Endometrial microvascular endothelial cells (primary cell): Measurements from ENCODE around the gene SPC24. TPM values are rescaled to one million over a fixed set of nuclear protein-coding genes. Genes with fewer than 3 reads are reported as not detected.

ENCODE experiments used
- in situ Hi-C: cut with HindIII; loops from 2 replicates; pipeline ENCODE4 v1.10.0; 2017; ENCODE audit warnings: low sequenced_read_pairs, low pct_unique_long_range_greater_than_20kb; ENCODE audit errors: inconsistent ontology term
- total RNA-seq: library from RNA; depleted of rRNA; stranded (reverse); fragments of >200 nt; gene quantifications from one replicate; pipeline ENCODE4 v1.2.3, GENCODE V29; 2015; ENCODE audit errors: inconsistent ontology term

The SPC24 gene, protein sequence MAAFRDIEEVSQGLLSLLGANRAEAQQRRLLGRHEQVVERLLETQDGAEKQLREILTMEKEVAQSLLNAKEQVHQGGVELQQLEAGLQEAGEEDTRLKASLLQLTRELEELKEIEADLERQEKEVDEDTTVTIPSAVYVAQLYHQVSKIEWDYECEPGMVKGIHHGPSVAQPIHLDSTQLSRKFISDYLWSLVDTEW
- 72.9 TPM for total RNA-seq

GRCh38 chr19:11155373-11156120 lies at the start of gene SPC24:
Gene SPC24, minus strand, starts transcription at chr19:11155782. Its CDS starts 6 bp downstream, at chr19:11155776.
- in situ Hi-C loops, result no loop called here

- in situ Hi-C loops, result no loop called here
Measured at GRCh38 chr19:11204943-11205349, 49.4 kb upstream of the SPC24 start.

DNA sequence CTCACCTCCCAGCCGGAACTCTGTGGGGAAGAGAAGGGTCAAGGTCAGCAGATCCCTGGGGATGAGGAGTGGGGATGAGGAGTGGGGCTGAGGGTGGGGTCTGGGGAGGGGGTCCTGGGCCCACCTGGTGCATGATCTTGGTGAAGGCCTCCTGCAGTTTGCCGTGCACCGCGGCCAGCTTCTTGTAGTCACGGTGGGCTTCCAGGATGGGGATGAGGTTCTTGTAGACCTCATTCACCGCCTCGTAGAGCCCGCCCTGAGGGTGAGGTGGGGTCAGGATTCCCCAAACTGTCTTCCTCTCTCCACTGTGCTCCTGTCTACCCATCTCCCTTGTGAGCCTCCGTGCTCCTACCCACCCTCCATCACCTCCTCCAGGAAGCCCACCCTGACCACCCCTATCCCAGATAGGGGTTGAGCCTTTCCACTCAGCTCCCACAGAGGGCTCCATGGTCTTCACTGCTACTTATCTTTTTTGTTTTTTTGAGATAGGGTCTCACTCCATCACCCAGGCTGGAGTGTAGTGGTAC lies 48.6 kb upstream of the SPC24 start:
- in situ Hi-C loops, result no loop called here

DNA sequence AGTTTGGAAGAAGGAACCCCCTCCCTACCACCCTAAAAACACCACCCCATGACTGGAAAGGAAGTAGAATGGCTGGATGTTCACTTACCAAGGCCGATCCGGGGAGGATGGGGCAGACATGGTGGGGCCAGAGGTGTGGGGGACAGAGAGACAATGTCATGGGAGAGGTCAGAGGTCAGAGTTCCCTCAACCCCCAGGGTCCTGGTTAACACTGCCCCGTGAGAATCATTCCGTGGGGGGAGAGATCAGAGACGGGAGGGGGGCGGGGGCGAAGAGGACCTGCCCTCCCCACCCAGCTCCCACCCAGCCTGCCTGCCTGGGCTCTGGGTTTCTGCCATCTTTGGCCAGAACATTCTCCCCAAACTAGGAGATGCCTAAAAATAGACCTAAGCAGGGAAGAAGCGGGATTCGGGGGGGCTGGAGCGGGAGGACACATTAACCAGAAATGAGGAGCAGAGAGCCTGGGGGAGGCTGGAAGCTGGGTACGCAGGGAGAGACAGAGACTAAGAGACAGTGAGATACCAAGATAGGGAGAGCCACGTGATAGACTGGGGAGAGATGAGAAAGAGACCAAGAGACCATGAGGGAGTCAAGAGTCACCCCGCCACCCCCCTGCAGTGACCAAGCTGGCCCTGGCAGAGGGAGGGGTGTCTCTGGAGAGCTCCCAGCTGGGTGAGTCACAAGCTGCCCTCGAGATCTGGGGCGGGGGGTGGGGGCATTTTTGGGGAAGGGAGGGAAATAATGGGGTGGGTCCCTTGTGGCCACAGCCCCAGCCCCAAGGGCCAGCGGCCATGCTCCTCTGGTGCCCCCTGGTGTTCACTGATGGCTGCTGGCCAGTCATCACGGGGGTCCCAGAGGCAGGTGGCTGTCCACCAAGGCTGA lies 47.9 kb upstream of the SPC24 start:
- in situ Hi-C loops, result no loop called here

- in situ Hi-C loops, result no loop called here
Measured at GRCh38 chr19:11202488-11203193, 47.1 kb upstream of the SPC24 start.

DNA sequence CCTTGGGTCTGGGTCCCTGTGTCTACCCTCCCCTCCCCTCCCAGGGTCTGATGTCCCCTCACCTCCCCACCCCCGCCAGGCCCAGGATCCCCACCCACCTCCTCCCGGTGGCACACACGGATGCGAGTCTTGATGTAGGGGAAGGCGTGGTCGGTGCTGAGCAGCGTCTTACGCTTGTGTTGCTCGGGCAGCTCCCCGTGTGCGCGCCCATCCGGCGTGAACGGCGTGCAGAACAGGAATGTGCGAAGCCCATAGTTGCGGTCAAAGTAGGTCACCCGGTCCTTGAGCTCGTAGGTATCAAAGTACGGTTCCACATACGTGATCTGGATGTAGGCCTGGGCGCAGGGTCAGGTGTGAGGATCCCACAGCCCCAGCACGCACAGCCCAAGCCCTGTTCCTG lies 46.2 kb upstream of the SPC24 start:
- in situ Hi-C loops, result no loop called here

DNA sequence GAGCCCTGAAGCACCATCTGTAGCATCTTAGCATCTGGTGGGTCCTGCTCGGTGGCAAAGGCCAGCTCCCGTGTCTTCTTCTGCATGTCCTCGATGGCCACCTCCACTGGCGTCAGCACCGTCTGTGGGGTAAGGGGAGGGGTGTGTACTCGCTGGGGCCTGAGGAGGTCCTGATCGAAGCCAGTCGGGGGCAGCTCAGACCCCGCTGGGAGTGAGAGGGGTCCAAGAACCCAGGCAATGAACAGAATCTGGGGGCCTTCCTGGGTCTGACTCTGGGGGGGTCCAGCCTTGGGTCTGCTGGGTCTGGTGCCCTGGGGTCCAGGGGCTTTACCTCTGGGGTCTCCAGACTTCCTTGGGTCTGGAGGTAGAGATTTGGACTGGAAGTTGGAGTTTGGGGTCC lies 45.3 kb upstream of the SPC24 start:
- in situ Hi-C loops, result no loop called here

GRCh38 chr19:11200015-11200574 lies 44.5 kb upstream of the SPC24 start:
- in situ Hi-C loops, result no loop called here

DNA sequence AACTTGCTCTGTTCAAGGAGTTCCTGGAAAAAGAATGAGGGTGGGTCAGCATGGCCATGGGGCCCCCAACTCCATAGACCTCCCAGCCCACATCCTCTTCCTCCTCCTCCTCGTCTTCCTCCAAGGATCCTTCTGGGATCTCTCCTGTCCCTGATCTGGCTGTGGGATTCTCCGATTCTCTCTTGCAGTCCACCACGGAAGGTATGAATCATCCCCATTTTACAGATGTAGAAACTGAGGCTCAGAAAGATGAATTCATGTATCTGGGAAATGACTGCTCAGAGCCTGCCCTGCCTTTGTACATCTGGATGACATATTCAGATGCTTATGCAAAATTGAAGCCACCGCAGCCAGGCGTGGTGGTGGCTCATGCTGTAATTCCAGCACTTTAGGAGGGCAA lies 43.9 kb upstream of the SPC24 start:
- in situ Hi-C loops, result no loop called here

GRCh38 chr19:11198769-11199424 lies 43.3 kb upstream of the SPC24 start:
- in situ Hi-C loops, result no loop called here

GRCh38 chr19:11198175-11198534 lies 42.6 kb upstream of the SPC24 start:
- in situ Hi-C loops, result no loop called here

GRCh38 chr19:11197291-11198174 lies 42.0 kb upstream of the SPC24 start, which contains the start of gene KANK2:
Gene KANK2, minus strand, starts transcription at chr19:11197545. Its CDS starts 3,034 bp downstream, at chr19:11194511.
- in situ Hi-C loops, result no loop called here

GRCh38 chr19:11196406-11197287 lies 41.1 kb upstream of the SPC24 start:
- in situ Hi-C loops, result no loop called here

- in situ Hi-C loops, result no loop called here
Measured at GRCh38 chr19:11195681-11196080, 40.1 kb upstream of the SPC24 start.

GRCh38 chr19:11194656-11195558 lies 39.3 kb upstream of the SPC24 start:
- in situ Hi-C loops, result no loop called here
